B cell (primary cell): ENCODE data around the gene ZNF608. TPM values are rescaled to one million over a fixed set of nuclear protein-coding genes. Genes with fewer than 3 reads are reported as not detected.

ENCODE experiments used
- ATAC-seq: fragments of 200-7000 bp; cut with Tn5 transposase; one replicate; pipeline ENCODE4 v1.10.0; 2021; ENCODE audit warnings: low read depth, mild to moderate bottlenecking, moderate number of reproducible peaks, moderate library complexity
- CTCF ChIA-PET: fragments of 350-600 bp; sonication (Branson Sonifier 250); formaldehyde crosslinking; loops from one replicate; lab custom pipeline; 2021; ENCODE audit warnings: antibody characterized with exemption, inconsistent platforms; lab: Charles Lee
- POLR2A ChIA-PET: fragments of 350-600 bp; sonication (Branson Sonifier 250); formaldehyde crosslinking; loops from one replicate; lab custom pipeline; 2021; ENCODE audit warnings: antibody characterized with exemption; lab: Charles Lee
- DNase-seq: peaks from one replicate; pipeline ENCODE4 v3.0.0; 2013
- H2AFZ ChIP-seq: 2 replicates; pipeline ENCODE4 v1.6.1; 2012; ENCODE audit warnings: mild to moderate bottlenecking, low read depth, low read length; ENCODE audit not compliant: insufficient read depth, poor library complexity, severe bottlenecking
- H3K27ac ChIP-seq, 2 donors: 1 replicate in 1 of 2; 2 replicates in 1 of 2; pipeline ENCODE4 v1.5.1; 2012 to 2013; ENCODE audit warnings: low read length in 2 of 2, mild to moderate bottlenecking in 2 of 2, moderate library complexity in 1 of 2
- H3K27me3 ChIP-seq, 4 experiments: fragments of 200-600 bp in 1 of 4; sonication (generic) in 1 of 4; replicated peaks in 1 of 4; 1 replicate in 2 of 4; 2 replicates in 2 of 4; pipeline versions ENCODE4 v1.6.1 to v1.7.0; 2013 to 2016; ENCODE audit warnings: low read length in 3 of 4, mild to moderate bottlenecking in 2 of 4, mixed read lengths in 1 of 4, moderate library complexity in 1 of 4; ENCODE audit not compliant: insufficient read depth in 4 of 4, control insufficient read depth in 3 of 4; ENCODE audit errors: control extremely low read depth in 1 of 4
- H3K36me3 ChIP-seq, 2 experiments: replicated peaks in 1 of 2; 1 replicate in 1 of 2; 2 replicates in 1 of 2; pipeline versions ENCODE4 v1.6.1 to v1.7.1; 2013; ENCODE audit warnings: low read length in 1 of 2; ENCODE audit not compliant: insufficient read depth in 2 of 2, control insufficient read depth in 1 of 2; ENCODE audit errors: control extremely low read depth in 1 of 2, extremely low read depth in 1 of 2
- H3K4me1 ChIP-seq, 2 donors: fragments of 200-600 bp in 1 of 2; sonication (generic) in 1 of 2; 1 replicate in 1 of 2; 2 replicates in 1 of 2; pipeline versions ENCODE4 v1.5.1 to v1.6.1; 2013 to 2017; ENCODE audit warnings: low read length in 2 of 2; ENCODE audit not compliant: control insufficient read depth in 2 of 2, insufficient read depth in 2 of 2
- H3K4me2 ChIP-seq: replicated peaks from 2 replicates; pipeline ENCODE3; 2012; ENCODE audit warnings: mild to moderate bottlenecking, low read depth, low read length; ENCODE audit not compliant: poor library complexity, severe bottlenecking
- H3K4me3 ChIP-seq, 5 experiments: fragments of 200-600 bp in 1 of 5; sonication (generic) in 1 of 5; 1 replicate in 3 of 5; 2 replicates in 2 of 5; pipeline versions ENCODE4 v1.5.1 to v1.7.0; 2011 to 2016; ENCODE audit warnings: low read length in 4 of 5, mild to moderate bottlenecking in 4 of 5, low read depth in 2 of 5, control low read depth in 1 of 5, moderate library complexity in 1 of 5; ENCODE audit not compliant: insufficient read depth in 1 of 5; ENCODE audit errors: control extremely low read depth in 1 of 5, extremely low read depth in 1 of 5
- H3K79me2 ChIP-seq: fragments of 200-600 bp; sonication (generic); one replicate; pipeline ENCODE4 v1.6.0; 2016; ENCODE audit warnings: low read length; ENCODE audit not compliant: control insufficient read depth, insufficient read depth
- H3K9ac ChIP-seq: fragments of 200-600 bp; sonication (generic); 2 replicates; pipeline ENCODE4 v1.6.1; 2017; ENCODE audit warnings: mild to moderate bottlenecking, low read length, moderate library complexity
- H3K9me3 ChIP-seq, 3 donors: one replicate each; pipeline versions ENCODE4 v1.6.1 to v1.7.1; 2013; ENCODE audit warnings: low read length in 2 of 3; ENCODE audit not compliant: control insufficient read depth in 2 of 3, insufficient read depth in 1 of 3; ENCODE audit errors: control extremely low read depth in 1 of 3
- H4K20me1 ChIP-seq: 2 replicates; pipeline ENCODE4 v1.6.0; 2012; ENCODE audit warnings: mild to moderate bottlenecking, low read length; ENCODE audit not compliant: insufficient read depth, control insufficient read depth, poor library complexity, severe bottlenecking
- H3K27ac Mint-ChIP-seq: one replicate; pipeline ENCODE4 v1.8.0; 2021; ENCODE audit warnings: mixed read lengths
- H3K27me3 Mint-ChIP-seq: one replicate; pipeline ENCODE4 v1.8.0; 2021; ENCODE audit warnings: mixed read lengths
- H3K4me1 Mint-ChIP-seq: one replicate; pipeline ENCODE4 v1.8.0; 2021; ENCODE audit warnings: mixed read lengths
- H3K4me3 Mint-ChIP-seq: one replicate; pipeline ENCODE4 v1.8.0; 2021; ENCODE audit warnings: mixed read lengths
- H3K9me3 Mint-ChIP-seq: one replicate; pipeline ENCODE4 v1.8.0; 2022; ENCODE audit warnings: mixed read lengths; ENCODE audit not compliant: insufficient read depth
- EZH2 ChIP-seq: IDR thresholded peaks from 2 replicates; pipeline ENCODE4 v1.6.1; 2012; ENCODE audit warnings: borderline replicate concordance, low read depth, mild to moderate bottlenecking, moderate library complexity, low read length; ENCODE audit not compliant: insufficient read depth, poor library complexity, severe bottlenecking
- WGBS: methylation state at CpG from one replicate; pipeline ENCODE4 v1.1.5; 2013; ENCODE audit warnings: missing lambda C conversion rate; ENCODE audit not compliant: insufficient coverage; 5-methylcytosine and 5-hydroxymethylcytosine counted together
- intact Hi-C: fragments of 100-400 bp; cut with micrococcal nuclease; formaldehyde crosslinking; loops from one replicate; pipeline ENCODE4 v1.10.0; 2022
- polyA plus RNA-seq: library from polyadenylated mRNA; depleted of rRNA; stranded (reverse); fragments of >200 nt; gene quantifications from 2 replicates; pipeline ENCODE4 v1.2.3, GENCODE V29; 2012
- total RNA-seq, 2 donors: library from RNA; stranded (reverse); fragments of 120-200 nt in 1 of 2; gene quantifications; 1 replicate in 1 of 2; 2 replicates in 1 of 2; pipeline versions ENCODE4 v1.2.3 to v1.2.4, GENCODE V29; 2013 to 2022
- TF ChIP-seq, protein P1 (sequence below): fragments of 200-600 bp; IDR thresholded peaks from one replicate; pipeline ENCODE4 v1.8.0; 2022; ENCODE audit warnings: antibody characterized with exemption, mild to moderate bottlenecking

The ZNF608 gene
- total and polyA plus RNA-seq, 2 donors (not counting 1 experiment from before 2014, with no cell fraction given), result 8.5 to 17.4 TPM

DNA sequence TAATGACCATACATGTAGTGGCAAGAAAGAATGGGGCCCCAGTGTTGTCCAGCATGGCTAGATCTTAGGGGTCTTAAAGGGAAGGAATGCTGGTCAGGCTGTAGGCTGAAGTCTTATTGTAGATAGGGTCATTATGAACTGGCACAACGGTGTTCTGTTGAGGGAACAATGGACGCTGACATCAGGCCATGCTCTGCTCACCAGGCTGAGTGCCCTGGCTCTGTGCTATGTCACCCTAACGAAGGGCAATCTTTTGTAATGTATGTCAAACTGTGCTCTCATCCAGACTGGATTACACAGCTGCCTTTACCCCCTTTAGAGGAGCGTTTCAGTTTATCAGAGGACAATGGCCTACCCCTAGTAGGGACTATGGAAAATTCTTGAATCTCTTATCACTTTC lies 14.6 kb upstream of the ZNF608 start:
- Histone ChIP-seq H3K27ac (no peak overlapping the region), H3K9ac (no peak overlapping the region), H2AFZ (no peak overlapping the region), H3K4me1 (no peaks in the 10 kb centered on the region), H3K9me3 (peaks cover 0 to 2% (median 0%) of the 10 kb centered on the region in 3 donors), H3K27me3 (no peaks in the 10 kb centered on the region), H3K36me3 (no peaks in the 10 kb centered on the region), H4K20me1 (no peaks in the 10 kb centered on the region), H3K4me3 (no peak overlapping the region), H3K79me2 (no peaks in the 10 kb centered on the region), H3K4me2 (no peak overlapping the region)
- POLR2A ChIA-PET, result interaction anchor here (0.6 kb wide), 1 partner anchor 273 kb away, joined by 8 read pairs; no protein-coding TSS in a partner anchor
- DNase-seq (no peak), ATAC-seq (no peak)
- Mint-ChIP-seq H3K9me3 (no peaks in the 10 kb centered on the region), H3K27me3 (no peaks in the 10 kb centered on the region), H3K4me3 (no peak overlapping the region), H3K4me1 (no peaks in the 10 kb centered on the region), H3K27ac (no peak overlapping the region)
- CTCF ChIA-PET, result no interaction called here
- TF ChIP-seq, protein P1, sequence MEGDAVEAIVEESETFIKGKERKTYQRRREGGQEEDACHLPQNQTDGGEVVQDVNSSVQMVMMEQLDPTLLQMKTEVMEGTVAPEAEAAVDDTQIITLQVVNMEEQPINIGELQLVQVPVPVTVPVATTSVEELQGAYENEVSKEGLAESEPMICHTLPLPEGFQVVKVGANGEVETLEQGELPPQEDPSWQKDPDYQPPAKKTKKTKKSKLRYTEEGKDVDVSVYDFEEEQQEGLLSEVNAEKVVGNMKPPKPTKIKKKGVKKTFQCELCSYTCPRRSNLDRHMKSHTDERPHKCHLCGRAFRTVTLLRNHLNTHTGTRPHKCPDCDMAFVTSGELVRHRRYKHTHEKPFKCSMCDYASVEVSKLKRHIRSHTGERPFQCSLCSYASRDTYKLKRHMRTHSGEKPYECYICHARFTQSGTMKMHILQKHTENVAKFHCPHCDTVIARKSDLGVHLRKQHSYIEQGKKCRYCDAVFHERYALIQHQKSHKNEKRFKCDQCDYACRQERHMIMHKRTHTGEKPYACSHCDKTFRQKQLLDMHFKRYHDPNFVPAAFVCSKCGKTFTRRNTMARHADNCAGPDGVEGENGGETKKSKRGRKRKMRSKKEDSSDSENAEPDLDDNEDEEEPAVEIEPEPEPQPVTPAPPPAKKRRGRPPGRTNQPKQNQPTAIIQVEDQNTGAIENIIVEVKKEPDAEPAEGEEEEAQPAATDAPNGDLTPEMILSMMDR, result no peak
- TF ChIP-seq EZH2, result no peak
- intact Hi-C loops, result no loop called here
- 94% methylated on average over 2 of the region's 4 CpGs for WGBS

DNA sequence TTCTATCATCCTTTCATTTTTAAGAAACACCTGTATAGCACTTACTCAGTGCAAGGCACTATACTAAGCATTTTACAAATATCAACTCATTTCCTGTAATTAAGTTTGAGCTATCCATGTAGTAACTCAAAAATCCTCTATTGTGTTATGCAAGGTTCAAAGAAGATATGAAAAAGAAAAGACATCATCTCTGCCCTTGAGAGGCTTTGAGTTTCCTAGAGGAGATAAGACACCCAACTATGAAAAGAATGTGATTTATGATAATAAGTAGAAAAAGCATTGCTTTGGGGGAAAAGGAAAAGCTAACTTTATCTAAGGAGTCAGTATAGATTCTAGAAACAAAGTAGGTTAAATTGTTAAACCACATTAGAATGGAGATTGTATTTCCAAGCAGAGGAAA lies 14.2 kb upstream of the ZNF608 start:
- Histone ChIP-seq H3K27ac (no peak overlapping the region), H3K79me2 (no peaks in the 10 kb centered on the region), H3K36me3 (no peaks in the 10 kb centered on the region), H3K9ac (no peak overlapping the region), H3K9me3 (peaks cover 0 to 2% (median 0%) of the 10 kb centered on the region in 3 donors), H2AFZ (no peak overlapping the region), H3K4me2 (no peak overlapping the region), H3K27me3 (no peaks in the 10 kb centered on the region), H3K4me3 (no peak overlapping the region), H3K4me1 (no peaks in the 10 kb centered on the region), H4K20me1 (no peaks in the 10 kb centered on the region)
- intact Hi-C loops, result no loop called here
- ATAC-seq (no peak), DNase-seq (no peak)
- H3K4me3 Mint-ChIP-seq, result no peak overlapping the region
- no peaks in the 10 kb centered on the region for H3K27me3 Mint-ChIP-seq
- POLR2A ChIA-PET, result interaction anchor here (0.6 kb wide), 1 partner anchor 272 kb away, joined by 8 read pairs; no protein-coding TSS in a partner anchor
- H3K27ac Mint-ChIP-seq, result no peak overlapping the region
- no peaks in the 10 kb centered on the region for H3K4me1 Mint-ChIP-seq
- no peaks in the 10 kb centered on the region for H3K9me3 Mint-ChIP-seq
- TF ChIP-seq EZH2, result no peak
- TF ChIP-seq, protein P1, result no peak
- CTCF ChIA-PET, result no interaction called here
